ENCODE data around the gene DCLK1. TPM values are rescaled to one million over a fixed set of nuclear protein-coding genes. Genes with fewer than 3 reads are reported as not detected.

DCLK1 gene
- total RNA-seq, 1 experiment from 2014 or later, result 1.4 TPM

GRCh38 chr13:35747594-35747993 lies 383.6 kb downstream of the DCLK1 start:
- intact Hi-C loops (cut with micrococcal nuclease; ENCODE audit: unreplicated experiment), result no loop called here
- H2AFZ ChIP-seq, result no peak overlapping the region
- no peaks in the 10 kb centered on the region for H3K27me3 ChIP-seq (ENCODE audit: insufficient read depth, low read depth)
- no peaks in the 10 kb centered on the region for H3K4me1 ChIP-seq (replicated peaks; ENCODE audit: insufficient read depth)
- H3K9me2 ChIP-seq (ENCODE audit: insufficient read depth), result no peaks in the 10 kb centered on the region
- no peaks in the 10 kb centered on the region for H3K36me3 ChIP-seq (ENCODE audit: low read depth)
- no peaks in the 10 kb centered on the region for H3F3A ChIP-seq (ENCODE audit: insufficient read depth, low read depth)
- ChIA-PET CTCF (no interaction called here), POLR2A (ENCODE audit: unreplicated experiment) (no interaction called here)
- no peak overlapping the region for H3K4me2 ChIP-seq
- no peaks in the 10 kb centered on the region for H3K79me2 ChIP-seq (ENCODE audit: low read depth)
- H3K27ac ChIP-seq, result no peak overlapping the region
- no peak for DNase-seq
- H3K9me3 ChIP-seq (ENCODE audit: insufficient read depth, low read depth), result no peaks in the 10 kb centered on the region
- no peak overlapping the region for H3K4me3 ChIP-seq
- no peak for TF ChIP-seq EZH2 (IDR thresholded peaks at IDR 0.05; ENCODE audit: low read depth)
- no peaks in the 10 kb centered on the region for H4K20me1 ChIP-seq (ENCODE audit: insufficient read depth)
- no TSS peak for BruUV-seq (replicated peaks)

GRCh38 chr13:35744566-35745178 lies 386.5 kb downstream of the DCLK1 start:
- no peaks in the 10 kb centered on the region for H3K27me3 ChIP-seq (ENCODE audit: insufficient read depth, low read depth)
- no peak overlapping the region for H2AFZ ChIP-seq
- no peaks in the 10 kb centered on the region for H4K20me1 ChIP-seq (ENCODE audit: insufficient read depth)
- H3K9me3 ChIP-seq (ENCODE audit: insufficient read depth, low read depth), result no peaks in the 10 kb centered on the region
- no peaks in the 10 kb centered on the region for H3K36me3 ChIP-seq (ENCODE audit: low read depth)
- CTCF ChIA-PET, result no interaction called here
- POLR2A ChIA-PET (ENCODE audit: unreplicated experiment), result interaction anchor here (0.6 kb wide), 1 partner anchor 447 kb away, joined by 3 read pairs; no protein-coding TSS in a partner anchor
- no peaks in the 10 kb centered on the region; the same call in 1 of the 2 replicates for H3K9me2 ChIP-seq (ENCODE audit: insufficient read depth)
- TF ChIP-seq CTCF (conservative IDR thresholded peaks at IDR 0.05) (no peak), EZH2 (IDR thresholded peaks at IDR 0.05; ENCODE audit: low read depth) (no peak)
- intact Hi-C loops (cut with micrococcal nuclease; ENCODE audit: unreplicated experiment), result no loop called here
- H3K4me2 ChIP-seq, result no peak overlapping the region
- no peaks in the 10 kb centered on the region for H3K79me2 ChIP-seq (ENCODE audit: low read depth)
- no peak for DNase-seq
- no TSS peak for BruUV-seq (replicated peaks)
- no peak overlapping the region for H3K27ac ChIP-seq
- H3K4me3 ChIP-seq, result no peak overlapping the region
- no peaks in the 10 kb centered on the region for H3K4me1 ChIP-seq (replicated peaks; ENCODE audit: insufficient read depth)
- no peaks in the 10 kb centered on the region for H3F3A ChIP-seq (ENCODE audit: insufficient read depth, low read depth)

DNA sequence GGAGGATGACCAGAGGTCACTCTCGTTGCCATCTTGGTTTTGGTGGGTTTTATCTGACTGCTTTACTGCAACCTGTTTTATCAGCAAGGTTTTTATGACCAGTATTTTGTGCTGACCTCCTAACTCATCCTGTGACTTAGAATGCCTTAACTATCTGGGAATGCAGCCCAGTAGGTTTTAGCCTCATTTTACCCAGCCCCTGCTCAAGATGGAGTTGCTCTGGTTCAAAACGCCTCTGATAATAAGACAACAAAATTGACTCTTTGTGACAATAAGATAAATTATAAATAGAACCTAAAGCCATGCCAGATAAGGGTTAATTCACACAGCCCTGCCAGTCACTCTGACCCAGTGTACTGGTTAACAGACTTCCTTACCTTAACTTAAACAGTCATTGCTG lies 387.0 kb downstream of the DCLK1 start:
- no peaks in the 10 kb centered on the region for H3F3A ChIP-seq (ENCODE audit: insufficient read depth, low read depth)
- H2AFZ ChIP-seq, result no peak overlapping the region
- no peak overlapping the region for H3K4me2 ChIP-seq
- H3K36me3 ChIP-seq (ENCODE audit: low read depth), result no peaks in the 10 kb centered on the region
- H3K9me3 ChIP-seq (ENCODE audit: insufficient read depth, low read depth), result no peaks in the 10 kb centered on the region
- no peaks in the 10 kb centered on the region for H3K27me3 ChIP-seq (ENCODE audit: insufficient read depth, low read depth)
- no peak overlapping the region for H3K27ac ChIP-seq
- no peaks in the 10 kb centered on the region for H3K79me2 ChIP-seq (ENCODE audit: low read depth)
- DNase-seq, result no peak
- H4K20me1 ChIP-seq (ENCODE audit: insufficient read depth), result no peaks in the 10 kb centered on the region
- no peaks in the 10 kb centered on the region; the same call in 1 of the 2 replicates for H3K9me2 ChIP-seq (ENCODE audit: insufficient read depth)
- CTCF ChIA-PET, result no interaction called here
- TF ChIP-seq CTCF (conservative IDR thresholded peaks at IDR 0.05) (no peak), EZH2 (IDR thresholded peaks at IDR 0.05; ENCODE audit: low read depth) (no peak)
- intact Hi-C loops (cut with micrococcal nuclease; ENCODE audit: unreplicated experiment), result no loop called here
- no peaks in the 10 kb centered on the region for H3K4me1 ChIP-seq (replicated peaks; ENCODE audit: insufficient read depth)
- BruUV-seq (replicated peaks), result no TSS peak
- H3K4me3 ChIP-seq, result no peak overlapping the region
- POLR2A ChIA-PET (ENCODE audit: unreplicated experiment), result interaction anchor here (0.6 kb wide), 1 partner anchor 447 kb away, joined by 3 read pairs; no protein-coding TSS in a partner anchor

DNA sequence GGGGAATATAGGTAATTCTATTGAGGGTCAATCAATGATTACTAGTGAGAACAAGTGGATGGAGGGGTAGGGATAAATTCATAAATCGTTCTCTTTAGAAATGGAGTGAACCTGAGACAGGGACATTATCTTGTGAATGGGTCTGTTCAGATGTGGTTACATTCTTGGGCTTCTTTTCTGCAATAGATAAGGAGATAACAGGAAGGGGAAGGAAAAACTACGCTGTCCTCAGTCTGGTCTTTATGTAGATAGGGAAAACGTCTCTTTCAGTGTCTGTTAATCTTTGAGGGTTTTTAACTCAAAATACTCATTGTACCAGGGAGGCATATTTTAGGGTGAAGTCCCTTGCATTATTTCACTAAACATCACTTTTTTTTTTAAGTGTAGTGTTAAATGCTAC lies 388.0 kb downstream of the DCLK1 start:
- Histone ChIP-seq H3K27me3 (ENCODE audit: insufficient read depth, low read depth) (no peaks in the 10 kb centered on the region), H3K4me2 (no peak overlapping the region), H3K4me3 (no peak overlapping the region), H3K36me3 (ENCODE audit: low read depth) (no peaks in the 10 kb centered on the region), H3K79me2 (ENCODE audit: low read depth) (no peaks in the 10 kb centered on the region), H4K20me1 (ENCODE audit: insufficient read depth) (no peaks in the 10 kb centered on the region), H3K27ac (no peak overlapping the region), H3K4me1 (replicated peaks; ENCODE audit: insufficient read depth) (no peaks in the 10 kb centered on the region), H3F3A (ENCODE audit: insufficient read depth, low read depth) (no peaks in the 10 kb centered on the region), H3K9me3 (ENCODE audit: insufficient read depth, low read depth) (no peaks in the 10 kb centered on the region), H2AFZ (no peak overlapping the region), H3K9me2 (ENCODE audit: insufficient read depth) (no peaks in the 10 kb centered on the region; the same call in 1 of the 2 replicates)
- POLR2A ChIA-PET (ENCODE audit: unreplicated experiment), result no interaction called here
- CTCF ChIA-PET, result no interaction called here
- DNase-seq, result no peak
- no TSS peak for BruUV-seq (replicated peaks)
- TF ChIP-seq CTCF (conservative IDR thresholded peaks at IDR 0.05) (no peak), EZH2 (IDR thresholded peaks at IDR 0.05; ENCODE audit: low read depth) (no peak)
- intact Hi-C loops (cut with micrococcal nuclease; ENCODE audit: unreplicated experiment), result no loop called here
